GM18858 (cell line): ENCODE measurements around the gene FITM1.

Experiments used
- ATAC-seq: cut with Tn5 transposase; IDR thresholded peaks from one replicate; pipeline ENCODE4 v1.9.1; 2021; ENCODE audit not compliant: unreplicated experiment

The FITM1 gene

DNA sequence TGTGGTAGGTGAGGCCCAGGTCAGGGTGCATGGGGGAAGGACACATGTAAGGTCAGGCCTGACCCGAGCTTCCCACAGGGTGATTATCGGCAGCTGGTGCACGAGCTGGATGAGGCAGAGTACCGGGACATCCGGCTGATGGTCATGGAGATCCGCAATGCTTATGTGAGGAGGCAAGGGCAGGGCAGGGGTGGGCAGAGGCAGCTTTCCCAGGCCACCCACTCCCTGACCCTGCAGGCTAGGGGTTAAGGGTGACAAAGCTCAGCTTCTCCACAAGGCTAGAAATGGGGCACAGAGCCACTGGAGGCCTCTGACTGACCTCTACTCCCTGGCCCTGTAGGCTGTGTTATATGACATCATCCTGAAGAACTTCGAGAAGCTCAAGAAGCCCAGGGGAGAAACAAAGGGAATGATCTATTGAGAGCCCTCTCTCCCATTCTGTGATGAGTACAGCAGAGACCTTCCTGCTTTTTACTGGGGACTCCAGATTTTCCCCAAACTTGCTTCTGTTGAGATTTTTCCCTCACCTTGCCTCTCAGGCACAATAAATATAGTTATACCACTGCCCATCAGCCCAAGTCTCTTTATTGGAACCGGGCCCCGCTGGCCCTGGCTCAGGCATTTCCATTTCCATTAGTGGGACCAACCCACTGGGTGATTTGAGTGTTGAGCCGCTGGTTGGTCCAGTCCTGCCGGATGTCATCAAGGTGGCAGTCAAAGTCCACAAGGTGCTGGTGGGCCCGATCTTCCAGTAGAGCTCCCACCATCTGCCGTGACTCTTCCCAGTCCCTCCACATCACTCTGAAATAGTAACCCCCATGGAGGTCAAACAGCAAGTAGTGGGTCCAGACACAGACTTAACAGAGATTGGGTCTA, 8.2 kb downstream of the FITM1 start:
- ATAC-seq: no peak

DNA sequence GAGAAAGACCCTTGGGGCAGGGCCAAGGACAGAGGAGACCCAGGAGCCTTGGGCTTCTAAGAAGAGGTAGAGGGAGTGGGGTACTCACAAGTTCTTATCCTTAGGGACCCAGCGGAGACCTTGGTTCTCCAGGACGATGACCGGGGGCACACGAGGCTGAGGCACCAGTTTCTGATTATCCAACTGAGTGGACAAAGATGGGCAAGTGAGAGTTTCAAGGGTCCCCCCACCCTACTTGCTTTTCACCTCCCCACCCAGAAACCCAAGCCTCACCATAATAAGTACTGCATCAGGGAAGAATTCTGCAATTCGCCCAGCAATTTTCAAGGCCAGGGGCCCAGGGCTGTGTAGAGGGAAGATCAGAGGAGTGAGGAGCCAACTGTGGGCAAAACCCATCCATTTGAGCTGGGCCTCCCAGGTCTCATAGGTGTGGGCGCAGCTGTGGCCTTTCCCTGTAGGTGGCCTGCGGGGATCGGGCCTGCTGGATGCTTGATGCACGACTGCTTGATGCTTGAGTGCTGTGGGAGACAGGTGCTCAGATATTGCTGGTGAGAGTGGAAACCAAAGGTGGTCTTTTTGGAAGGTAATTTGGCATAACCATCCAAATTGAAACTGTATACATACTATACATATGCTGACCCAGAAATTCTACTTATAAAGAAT, 8.9 kb downstream of the FITM1 start:
- ATAC-seq: no peak

DNA sequence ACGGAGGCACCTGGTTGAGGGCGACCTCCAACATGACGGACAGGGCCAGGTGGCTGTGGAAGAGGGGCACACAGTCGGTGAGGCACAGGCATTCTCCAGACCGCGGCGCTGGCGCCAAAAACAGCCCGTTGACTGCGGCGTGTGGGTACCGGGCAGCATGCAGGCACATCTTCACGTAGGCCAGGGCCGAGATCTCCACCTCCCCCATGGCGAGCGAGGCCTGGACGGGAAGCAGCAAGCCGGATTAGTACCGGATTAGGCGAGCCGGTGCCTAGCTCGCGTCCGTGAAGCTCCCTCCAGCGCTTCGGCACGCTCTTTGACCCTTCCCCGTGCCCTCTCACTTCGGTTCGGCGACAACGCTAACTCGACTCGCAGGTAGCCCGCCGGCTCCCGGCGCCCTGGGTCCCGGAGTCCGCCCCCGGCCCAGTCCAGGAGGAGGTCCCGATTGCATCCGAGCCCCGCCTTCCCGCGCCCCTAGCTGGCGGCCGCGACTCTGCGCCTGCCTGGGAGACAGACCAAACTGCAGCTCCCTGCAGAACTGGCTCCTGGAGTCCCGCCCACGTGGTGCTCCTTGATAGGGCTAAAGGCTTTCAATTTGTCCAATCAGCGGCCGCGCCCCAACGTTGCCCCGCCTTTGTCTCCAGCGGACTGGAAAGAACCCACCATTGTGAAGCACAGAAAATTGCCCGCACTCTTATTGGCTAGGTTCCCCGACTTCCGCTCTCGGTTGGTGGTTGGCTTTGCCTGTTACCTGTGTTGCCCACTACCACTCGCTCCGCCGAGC, 10.8 kb downstream of the FITM1 start, which contains the start of gene EMC9:
Gene EMC9, minus strand, starts transcription at position 495 of the 784 bp plus-strand sequence. Its CDS starts 287 bp downstream, at position 208.
- ATAC-seq: peak; percentile 76

DNA sequence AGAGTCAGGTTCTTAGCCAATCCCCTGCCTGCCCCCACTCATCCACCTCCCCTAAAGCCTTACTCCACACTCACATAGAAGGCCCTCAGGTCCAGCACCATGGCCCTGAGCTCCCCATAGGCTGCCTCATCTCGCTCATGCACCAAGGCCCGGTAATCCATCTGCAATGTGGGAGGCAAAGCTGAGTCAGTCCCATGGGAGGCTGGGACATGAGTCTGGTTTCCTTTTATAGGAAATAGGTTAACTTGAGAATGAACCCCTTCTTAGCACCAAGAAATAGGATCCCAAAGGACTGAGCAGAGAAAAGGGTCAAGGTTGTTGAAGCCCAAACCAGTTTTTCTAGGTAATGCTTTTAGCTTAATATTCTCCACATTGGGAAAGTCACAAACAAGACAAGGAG, 13.1 kb downstream of the FITM1 start:
- ATAC-seq: no peak

DNA sequence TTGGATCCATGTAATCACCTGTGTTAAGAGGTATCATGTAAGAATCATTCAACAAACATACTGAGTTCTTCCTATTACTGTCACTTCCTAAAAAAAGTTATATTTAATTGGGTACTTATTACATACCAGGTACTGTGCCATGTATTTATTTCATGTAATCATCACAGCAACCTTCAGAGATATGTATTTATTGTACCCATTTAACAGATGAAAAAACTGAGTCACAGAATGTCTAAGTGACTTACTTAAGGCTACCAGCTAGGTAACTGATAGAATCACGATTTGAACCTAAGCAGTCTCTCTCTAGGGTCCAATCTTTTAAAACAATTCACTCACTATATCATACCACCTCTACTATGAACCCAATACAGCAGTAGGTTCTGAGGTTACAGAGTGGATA, 14.0 kb downstream of the FITM1 start:
- ATAC-seq: no peak

DNA sequence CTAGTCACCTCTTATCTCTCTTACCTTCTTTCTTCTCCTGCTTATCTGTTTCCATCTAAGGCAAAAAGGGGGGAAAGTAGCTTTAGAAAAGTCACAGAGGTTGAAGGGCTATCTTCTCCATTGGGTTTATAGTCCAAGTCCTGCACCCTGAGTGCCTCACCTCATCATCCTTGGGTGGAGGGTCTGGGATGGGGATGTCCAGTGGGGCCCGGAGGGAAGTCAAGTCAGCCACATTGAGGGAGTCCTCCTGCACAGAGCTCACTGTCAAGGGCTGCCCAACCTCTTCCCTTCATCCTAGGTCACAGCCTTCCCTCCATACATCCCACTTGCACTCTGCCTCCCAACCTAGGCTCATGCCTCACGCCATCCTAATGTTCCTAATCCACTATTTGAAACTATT, 14.8 kb downstream of the FITM1 start:
- ATAC-seq: no peak

DNA sequence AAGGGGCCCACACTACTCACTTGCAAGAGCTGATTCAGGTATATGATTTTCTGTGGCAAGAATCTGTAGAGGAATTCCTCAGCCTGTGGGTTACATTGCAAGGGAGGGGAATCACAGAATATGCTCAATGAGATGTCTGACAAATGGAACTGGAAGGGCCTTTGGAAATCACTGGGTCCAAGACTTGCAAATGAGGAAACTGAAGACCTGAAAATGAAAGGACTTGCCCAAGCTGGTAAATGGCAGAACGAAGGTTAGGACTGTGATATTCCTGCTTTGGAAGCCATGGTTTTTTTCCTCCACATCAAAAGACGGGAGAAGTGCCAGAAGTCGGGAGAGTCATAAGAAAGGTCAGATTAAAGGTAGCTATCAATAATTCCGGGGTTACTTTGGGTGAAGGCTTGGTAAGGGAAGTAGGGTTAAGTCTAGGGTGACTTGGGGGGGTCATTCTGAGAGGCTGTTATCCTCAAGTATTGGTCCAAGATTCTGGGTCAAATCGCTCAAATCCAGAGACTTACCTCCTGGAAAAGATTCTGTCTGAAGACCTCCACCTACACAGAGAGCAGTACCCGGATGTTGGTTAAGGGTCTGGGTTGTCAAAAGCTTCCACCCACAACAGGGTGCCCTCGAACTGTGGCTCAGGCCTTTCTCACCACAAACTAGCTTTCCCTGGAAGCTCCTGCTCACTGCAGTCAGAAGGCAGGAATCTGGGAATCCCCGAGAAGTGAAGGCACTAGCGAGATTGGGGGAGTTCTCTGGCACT, 15.4 kb downstream of the FITM1 start:
- ATAC-seq: no peak

DNA sequence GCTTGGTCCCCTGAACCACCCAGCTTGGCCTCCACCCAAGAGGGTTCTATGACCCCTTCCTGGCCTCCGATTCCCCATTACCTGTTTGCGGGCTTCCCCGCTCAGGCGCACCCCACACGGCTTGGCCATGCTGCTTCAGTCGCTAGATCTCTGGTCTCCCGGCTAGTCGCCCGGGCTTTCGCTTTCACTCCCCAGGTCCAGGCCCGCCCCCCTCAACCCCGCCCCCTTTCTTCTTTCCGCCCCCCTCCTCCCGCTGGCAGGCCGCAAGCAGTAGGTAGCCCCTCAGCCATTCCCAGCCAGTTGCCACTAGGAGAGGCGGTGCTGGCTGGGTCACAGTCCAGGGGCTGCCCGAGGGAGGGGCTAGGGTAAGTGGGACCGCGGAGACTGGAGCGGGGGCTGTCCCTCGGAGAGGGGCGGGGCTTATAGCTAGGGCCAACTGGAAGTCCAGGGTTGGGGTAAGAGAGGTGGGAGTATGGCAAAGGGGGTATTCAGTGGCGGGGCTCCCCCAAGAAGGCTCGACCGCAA, 16.1 kb downstream of the FITM1 start, which contains the start of gene PSME2:
Gene PSME2, minus strand, starts transcription at position 158 of the 525 bp plus-strand sequence. Its CDS starts 29 bp downstream, at position 129.
- ATAC-seq: peak; percentile 53

DNA sequence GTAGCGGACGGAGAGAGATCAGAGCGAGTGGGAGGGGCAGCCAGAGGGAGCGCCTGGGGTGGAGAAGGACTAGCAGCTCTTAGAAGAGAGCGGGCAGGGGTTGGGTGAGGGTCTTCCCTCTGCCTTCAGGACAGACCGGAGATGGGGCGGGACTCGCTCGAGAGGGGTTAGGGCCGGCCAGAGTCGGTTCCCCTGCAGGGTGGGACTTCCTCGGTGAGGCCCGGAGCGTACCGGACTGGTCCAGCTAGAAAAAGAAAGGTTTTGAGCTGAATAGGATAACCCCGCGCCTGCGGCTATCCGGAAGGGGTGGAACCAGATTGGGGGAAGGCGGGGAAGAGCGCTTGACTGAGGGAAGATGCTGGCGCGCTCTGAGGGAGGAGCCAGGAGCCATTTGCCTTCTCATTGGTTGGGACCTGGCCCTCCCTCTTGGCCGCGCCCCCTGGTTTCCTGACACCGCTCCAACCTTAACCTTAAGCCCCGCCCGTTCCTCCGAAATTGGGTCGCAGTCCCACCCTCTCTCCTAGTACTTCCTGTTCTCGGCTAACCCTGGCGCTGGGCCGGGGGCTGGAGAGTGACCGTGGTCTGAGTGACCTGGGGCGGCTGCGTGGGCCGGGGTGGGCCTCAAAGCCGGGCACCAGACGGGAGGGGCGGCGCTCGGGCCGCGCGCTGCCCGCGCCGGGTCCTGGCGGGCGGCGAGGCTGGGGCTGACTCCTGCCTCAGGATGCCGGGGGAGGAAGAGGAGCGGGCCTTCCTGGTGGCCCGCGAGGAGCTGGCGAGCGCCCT, 16.7 kb downstream of the FITM1 start, which contains the start of gene RNF31:
Gene RNF31, plus strand, starts transcription at position 521 of the 783 bp plus-strand sequence. Its CDS starts 201 bp downstream, at position 722.
- ATAC-seq: peak; percentile 67

DNA sequence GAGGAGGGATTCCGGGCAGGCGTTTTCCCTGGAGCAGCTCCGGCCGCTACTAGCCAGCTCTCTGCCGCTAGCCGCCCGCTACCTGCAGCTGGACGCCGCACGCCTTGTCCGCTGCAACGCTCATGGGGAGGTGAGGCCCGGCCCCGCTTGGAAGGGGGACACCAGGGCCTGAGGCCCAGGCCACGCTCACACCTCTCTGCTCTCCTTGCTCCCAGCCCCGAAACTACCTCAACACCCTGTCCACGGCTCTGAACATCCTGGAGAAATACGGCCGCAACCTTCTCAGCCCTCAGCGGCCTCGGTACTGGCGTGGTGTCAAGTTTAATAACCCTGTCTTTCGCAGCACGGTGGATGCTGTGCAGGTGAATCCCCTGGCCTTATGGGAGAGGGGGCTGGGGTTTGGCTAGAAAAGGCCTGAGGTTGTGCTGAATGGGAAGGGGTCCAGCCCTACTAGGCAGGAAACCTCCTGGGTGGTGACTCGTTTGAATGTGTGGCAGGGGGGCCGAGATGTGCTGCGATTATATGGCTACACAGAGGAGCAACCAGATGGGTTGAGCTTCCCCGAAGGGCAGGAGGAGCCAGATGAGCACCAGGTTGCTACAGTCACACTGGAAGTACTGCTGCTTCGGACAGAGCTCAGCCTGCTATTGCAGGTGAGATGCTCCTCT, 17.4 kb downstream of the FITM1 start:
- no peak for ATAC-seq

DNA sequence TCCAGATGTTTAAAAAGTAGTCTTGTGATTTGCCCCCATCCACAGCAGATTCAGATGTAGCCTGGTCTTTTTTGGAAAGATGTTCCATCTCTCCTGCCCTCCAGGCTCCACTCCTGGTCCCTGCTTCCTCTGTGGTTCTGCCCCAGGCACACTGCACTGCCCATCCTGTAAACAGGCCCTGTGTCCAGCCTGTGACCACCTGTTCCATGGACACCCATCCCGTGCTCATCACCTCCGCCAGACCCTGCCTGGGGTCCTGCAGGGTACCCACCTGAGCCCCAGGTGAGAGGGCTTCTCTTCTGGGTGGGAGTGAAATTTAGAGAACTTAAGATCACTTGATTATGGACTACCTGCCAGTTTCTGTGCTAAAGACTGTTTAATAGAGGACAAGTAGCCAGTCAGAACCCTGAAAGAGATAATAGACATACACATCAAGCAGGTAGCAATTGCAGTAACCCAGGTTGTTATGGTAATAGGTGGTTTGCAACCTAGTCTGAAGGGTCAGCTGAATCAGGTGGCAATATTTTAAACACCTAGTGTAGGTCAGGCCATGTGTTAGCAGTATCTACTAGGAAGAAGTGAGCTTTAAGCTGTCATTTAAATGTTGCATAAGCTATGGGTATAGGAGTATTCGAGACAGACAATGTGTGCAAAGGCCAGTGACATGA, 19.0 kb downstream of the FITM1 start:
- ATAC-seq: no peak

DNA sequence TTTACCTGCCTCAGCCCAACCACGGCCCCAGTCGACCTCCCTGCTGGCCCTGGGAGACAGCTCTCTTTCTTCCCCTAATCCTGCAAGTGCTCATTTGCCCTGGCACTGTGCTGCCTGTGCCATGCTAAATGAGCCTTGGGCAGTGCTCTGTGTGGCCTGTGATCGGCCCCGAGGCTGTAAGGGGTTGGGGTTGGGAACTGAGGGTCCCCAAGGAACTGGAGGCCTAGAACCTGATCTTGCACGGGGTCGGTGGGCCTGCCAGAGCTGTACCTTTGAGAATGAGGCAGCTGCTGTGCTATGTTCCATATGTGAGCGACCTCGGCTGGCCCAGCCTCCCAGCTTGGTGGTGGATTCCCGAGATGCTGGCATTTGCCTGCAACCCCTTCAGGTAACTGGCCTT, 19.6 kb downstream of the FITM1 start:
- no peak for ATAC-seq

DNA sequence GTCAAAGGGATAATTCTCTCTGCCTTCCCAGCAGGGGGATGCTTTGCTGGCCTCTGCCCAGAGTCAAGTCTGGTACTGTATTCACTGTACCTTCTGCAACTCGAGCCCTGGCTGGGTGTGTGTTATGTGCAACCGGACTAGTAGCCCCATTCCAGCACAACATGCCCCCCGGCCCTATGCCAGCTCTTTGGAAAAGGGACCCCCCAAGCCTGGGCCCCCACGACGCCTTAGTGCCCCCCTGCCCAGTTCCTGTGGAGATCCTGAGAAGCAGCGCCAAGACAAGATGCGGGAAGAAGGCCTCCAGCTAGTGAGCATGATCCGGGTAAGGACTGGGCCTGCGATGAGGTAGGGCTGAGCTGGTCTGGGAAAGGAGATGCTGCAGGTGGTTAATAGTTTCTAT, 20.1 kb downstream of the FITM1 start:
- no peak for ATAC-seq

DNA sequence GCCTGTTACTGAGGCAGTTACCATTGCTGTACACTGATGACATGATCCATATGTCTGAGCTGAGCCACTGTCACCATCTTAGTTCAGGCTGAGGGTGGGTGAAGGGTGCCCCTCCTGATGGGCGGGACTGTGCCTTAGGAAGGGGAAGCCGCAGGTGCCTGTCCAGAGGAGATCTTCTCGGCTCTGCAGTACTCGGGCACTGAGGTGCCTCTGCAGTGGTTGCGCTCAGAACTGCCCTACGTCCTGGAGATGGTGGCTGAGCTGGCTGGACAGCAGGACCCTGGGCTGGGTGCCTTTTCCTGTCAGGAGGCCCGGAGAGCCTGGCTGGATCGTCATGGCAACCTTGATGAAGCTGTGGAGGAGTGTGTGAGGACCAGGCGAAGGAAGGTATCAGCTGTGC, 20.5 kb downstream of the FITM1 start:
- no peak for ATAC-seq

DNA sequence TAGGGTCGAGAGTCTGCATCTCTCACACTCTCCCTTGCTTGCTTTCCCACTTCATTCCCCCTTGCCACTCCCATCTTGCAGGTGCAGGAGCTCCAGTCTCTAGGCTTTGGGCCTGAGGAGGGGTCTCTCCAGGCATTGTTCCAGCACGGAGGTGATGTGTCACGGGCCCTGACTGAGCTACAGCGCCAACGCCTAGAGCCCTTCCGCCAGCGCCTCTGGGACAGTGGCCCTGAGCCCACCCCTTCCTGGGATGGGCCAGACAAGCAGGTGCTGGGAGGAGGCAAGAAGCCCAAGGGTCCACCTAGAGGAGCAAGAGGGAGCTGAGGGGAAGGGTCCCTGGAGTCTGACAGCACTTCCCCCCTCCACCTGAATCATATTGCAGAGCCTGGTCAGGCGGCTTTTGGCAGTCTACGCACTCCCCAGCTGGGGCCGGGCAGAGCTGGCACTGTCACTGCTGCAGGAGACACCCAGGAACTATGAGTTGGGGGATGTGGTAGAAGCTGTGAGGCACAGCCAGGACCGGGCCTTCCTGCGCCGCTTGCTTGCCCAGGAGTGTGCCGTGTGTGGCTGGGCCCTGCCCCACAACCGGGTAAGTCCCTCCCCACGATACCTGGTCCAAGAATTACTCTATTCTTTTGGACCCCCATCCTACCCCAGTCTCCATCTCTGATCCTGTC, 21.1 kb downstream of the FITM1 start:
- no peak for ATAC-seq

DNA sequence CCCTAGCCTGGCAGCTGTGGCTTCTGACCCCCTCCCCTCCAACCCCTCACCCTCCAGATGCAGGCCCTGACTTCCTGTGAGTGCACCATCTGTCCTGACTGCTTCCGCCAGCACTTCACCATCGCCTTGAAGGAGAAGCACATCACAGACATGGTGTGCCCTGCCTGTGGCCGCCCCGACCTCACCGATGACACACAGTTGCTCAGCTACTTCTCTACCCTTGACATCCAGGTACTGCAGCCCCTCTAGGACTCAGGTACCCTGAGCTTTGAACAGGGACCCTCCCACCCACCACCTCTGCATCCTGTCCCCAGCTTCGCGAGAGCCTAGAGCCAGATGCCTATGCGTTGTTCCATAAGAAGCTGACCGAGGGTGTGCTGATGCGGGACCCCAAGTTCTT, 24.6 kb downstream of the FITM1 start:
- no peak for ATAC-seq

DNA sequence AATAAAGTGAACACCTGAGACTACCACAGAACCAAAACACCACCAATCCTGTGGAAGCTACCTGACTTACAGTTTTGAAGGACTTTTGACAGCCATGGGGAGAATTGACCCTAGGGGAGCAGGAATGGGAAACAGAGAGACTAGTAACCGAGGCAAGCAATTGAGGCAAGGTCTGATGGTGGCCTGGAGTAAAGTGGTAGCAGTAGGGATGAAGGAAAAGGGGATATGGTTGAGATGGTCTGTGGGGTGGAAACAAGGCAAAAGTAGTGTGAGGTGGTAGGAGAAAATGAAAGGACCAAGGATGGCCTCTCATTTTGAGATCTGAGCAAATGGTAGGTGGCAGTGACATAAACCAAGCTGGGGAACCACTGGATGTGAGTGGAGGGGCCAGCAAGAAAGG, 26.4 kb downstream of the FITM1 start:
- no peak for ATAC-seq

DNA sequence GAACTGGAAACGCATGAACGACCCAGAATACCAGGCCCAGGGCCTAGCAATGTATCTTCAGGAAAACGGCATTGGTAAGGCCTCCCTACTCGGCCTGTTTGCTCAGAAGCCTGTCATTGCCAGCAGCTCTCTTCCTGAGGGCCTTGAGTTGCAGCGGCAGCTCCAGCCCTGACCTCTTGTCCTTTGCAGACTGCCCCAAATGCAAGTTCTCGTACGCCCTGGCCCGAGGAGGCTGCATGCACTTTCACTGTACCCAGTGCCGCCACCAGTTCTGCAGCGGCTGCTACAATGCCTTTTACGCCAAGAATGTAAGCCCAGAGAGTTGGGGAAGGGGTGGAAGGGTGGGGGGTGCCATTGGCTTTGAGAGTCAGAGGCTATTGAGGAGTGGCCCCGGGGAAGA, 26.9 kb downstream of the FITM1 start:
- no peak for ATAC-seq
